Measurements from ENCODE around the gene ALG5.

- no peak for TF ChIP-seq CTCF (IDR thresholded peaks at IDR 0.05)
- TF ChIP-seq POLR2A (IDR thresholded peaks at IDR 0.05): no peak
- no peak for TF ChIP-seq EP300 (IDR thresholded peaks at IDR 0.05)
- no peak for TF ChIP-seq POLR2AphosphoS5 (IDR thresholded peaks at IDR 0.05)
These were observed 33.4 kb downstream of the ALG5 start for GRCh38 chr13:36965767-36966166.
